Activated T-cell treated with anti-CD3 and anti-CD28 coated beads, Interleukin-2, amount 50 U/mL, for 48 hours (primary cell): ENCODE measurements around the gene SLC66A2.
"Not testable (repeated sequence)": the region's sequence is repeated elsewhere in the genome, so short reads cannot be mapped to it uniquely, and the experiment has no call there.

Experiments used
- DNase-seq, 2 experiments: peaks; one replicate each; pipeline ENCODE4 v3.0.0-alpha.2; 2020

SLC66A2 gene

GRCh38 chr18:79900610-79901570, 50.6 kb downstream of the SLC66A2 start:
- DNase-seq, result no peak

- no peak for DNase-seq
Observed at GRCh38 chr18:79899609-79900445, 51.6 kb downstream of the SLC66A2 start.

GRCh38 chr18:79898952-79899608, 52.4 kb downstream of the SLC66A2 start:
- DNase-seq, result no peak

- DNase-seq, result no peak
Observed at GRCh38 chr18:79897940-79898625, 53.4 kb downstream of the SLC66A2 start.

GRCh38 chr18:79896738-79897137, 54.7 kb downstream of the SLC66A2 start:
- DNase-seq, result no peak

GRCh38 chr18:79890674-79891073, 60.8 kb downstream of the SLC66A2 start:
- no peak for DNase-seq

GRCh38 chr18:79889569-79889968, 61.9 kb downstream of the SLC66A2 start:
- no peak for DNase-seq

- no peak for DNase-seq
Observed at GRCh38 chr18:79888016-79888415, 63.4 kb downstream of the SLC66A2 start.

- DNase-seq, result peak in 1 of 2 experiments; percentile 9
Observed at GRCh38 chr18:79887181-79888000, 64.1 kb downstream of the SLC66A2 start.

- no peak for DNase-seq
Observed at GRCh38 chr18:79884963-79885728, 66.3 kb downstream of the SLC66A2 start.

- DNase-seq, result no peak
Observed at GRCh38 chr18:79884294-79884962, 67.0 kb downstream of the SLC66A2 start.

GRCh38 chr18:79883461-79884293, 67.8 kb downstream of the SLC66A2 start:
- DNase-seq, result no peak

GRCh38 chr18:79882522-79883241, 68.8 kb downstream of the SLC66A2 start:
- DNase-seq, result no peak

- DNase-seq, result no peak
Observed at GRCh38 chr18:79881695-79882094, 69.8 kb downstream of the SLC66A2 start.

- DNase-seq, result no peak
Observed at GRCh38 chr18:79879566-79879965, 71.9 kb downstream of the SLC66A2 start.

GRCh38 chr18:79878741-79879378, 72.6 kb downstream of the SLC66A2 start:
- no peak for DNase-seq

- not testable (repeated sequence) for DNase-seq
Observed at GRCh38 chr18:79878246-79878645, 73.2 kb downstream of the SLC66A2 start.
